Omental fat pad (tissue), 4 donors: ENCODE measurements around the gene INPP5F. TPM values are rescaled to one million over a fixed set of nuclear protein-coding genes. Genes with fewer than 3 reads are reported as not detected.

Experiments
- ATAC-seq: fragments of 150-250 bp; one replicate; pipeline ENCODE4 v1.9.1; 2016; ENCODE audit warnings: mild to moderate bottlenecking, moderate library complexity; ENCODE audit not compliant: low FRiP score
- DNase-seq: peaks from one replicate; pipeline ENCODE4 v3.0.0-alpha.2; 2019; ENCODE audit warnings: low spot score
- total RNA-seq, 4 donors: library from RNA; depleted of rRNA; stranded (reverse); fragments of >200 nt; gene quantifications; one replicate each; pipeline ENCODE4 v1.1.0, GENCODE V29; 2016
- TF ChIP-seq, protein P1 (sequence below), 3 donors: fragments of 450-650 bp; IDR thresholded peaks; one replicate each; pipeline ENCODE4 v1.5.1; 2016 to 2017; ENCODE audit warnings: antibody characterized with exemption in 3 of 3, mild to moderate bottlenecking in 3 of 3, moderate library complexity in 2 of 3

The INPP5F gene
- total RNA-seq, 4 donors from 2014 or later, result 7.8 to 19.8 (median 12.3) TPM

DNA sequence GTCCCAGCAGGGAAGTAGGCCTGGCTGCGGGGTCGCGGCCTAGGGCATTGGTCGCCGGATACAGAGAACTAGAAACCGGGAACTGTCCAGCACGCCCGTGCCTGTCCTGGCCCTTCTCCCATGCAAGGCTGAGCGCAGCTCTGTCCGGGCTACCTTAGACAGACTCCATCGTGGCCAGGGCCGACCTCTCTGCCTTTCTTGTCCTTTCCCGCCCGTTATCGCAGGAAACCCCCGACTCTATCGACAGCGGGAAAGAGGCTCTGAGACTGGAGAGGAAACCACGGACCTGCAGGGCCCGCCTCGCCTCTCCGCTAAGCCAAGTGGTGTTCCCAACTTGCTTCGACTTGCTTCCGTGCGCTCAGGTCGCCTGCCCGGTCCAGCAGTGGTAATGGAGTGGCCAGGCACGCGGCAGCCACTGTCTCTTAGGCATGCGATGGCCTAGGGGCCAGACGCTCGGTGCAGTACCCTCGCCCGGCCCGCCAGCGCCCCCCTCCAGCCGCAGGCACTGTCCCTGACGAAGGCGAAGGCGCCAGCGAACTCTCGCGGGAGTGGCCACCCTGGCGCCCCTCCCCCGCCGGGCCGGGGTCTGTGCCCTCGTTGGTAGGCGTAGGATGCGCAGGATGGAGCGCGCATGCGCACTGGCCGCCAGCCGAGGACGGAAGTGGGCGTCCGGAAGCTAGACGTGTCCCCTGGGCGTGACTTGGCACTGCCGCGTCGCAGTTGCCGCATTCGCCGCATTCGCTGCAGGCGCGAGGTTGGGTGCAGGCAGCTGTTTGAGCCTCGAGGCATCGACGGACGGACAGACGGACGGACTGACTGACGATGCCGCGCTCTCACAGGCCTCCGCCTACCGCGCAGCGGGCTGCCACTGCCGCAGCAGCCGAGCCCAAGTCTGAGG, 92.4 kb downstream of the INPP5F start:
- TF ChIP-seq, protein P1, sequence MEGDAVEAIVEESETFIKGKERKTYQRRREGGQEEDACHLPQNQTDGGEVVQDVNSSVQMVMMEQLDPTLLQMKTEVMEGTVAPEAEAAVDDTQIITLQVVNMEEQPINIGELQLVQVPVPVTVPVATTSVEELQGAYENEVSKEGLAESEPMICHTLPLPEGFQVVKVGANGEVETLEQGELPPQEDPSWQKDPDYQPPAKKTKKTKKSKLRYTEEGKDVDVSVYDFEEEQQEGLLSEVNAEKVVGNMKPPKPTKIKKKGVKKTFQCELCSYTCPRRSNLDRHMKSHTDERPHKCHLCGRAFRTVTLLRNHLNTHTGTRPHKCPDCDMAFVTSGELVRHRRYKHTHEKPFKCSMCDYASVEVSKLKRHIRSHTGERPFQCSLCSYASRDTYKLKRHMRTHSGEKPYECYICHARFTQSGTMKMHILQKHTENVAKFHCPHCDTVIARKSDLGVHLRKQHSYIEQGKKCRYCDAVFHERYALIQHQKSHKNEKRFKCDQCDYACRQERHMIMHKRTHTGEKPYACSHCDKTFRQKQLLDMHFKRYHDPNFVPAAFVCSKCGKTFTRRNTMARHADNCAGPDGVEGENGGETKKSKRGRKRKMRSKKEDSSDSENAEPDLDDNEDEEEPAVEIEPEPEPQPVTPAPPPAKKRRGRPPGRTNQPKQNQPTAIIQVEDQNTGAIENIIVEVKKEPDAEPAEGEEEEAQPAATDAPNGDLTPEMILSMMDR (IDR thresholded peaks at IDR 0.05), result no peak
- ATAC-seq (peak; percentile 71), DNase-seq (peak; percentile 27)

DNA sequence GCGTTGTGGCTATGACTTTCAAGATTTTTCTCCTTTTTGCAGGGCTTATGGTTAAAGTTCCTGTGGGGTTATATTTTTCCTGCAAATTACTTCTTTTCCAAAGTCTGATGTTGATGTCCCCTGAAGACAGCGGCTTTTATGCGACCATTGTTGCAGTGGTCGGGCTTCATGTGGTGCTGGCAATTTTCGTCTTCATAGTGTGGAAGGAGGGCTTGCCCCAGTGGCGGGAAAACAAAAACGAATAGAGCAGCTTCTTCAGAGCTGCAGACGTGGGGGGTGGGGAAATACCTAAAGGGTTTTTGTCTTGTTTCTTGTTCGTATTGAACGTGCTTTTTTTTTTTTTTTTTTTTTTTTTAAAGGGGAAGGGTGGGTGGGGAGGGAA, 93.0 kb downstream of the INPP5F start:
- TF ChIP-seq, protein P1 (IDR thresholded peaks at IDR 0.05), result no peak
- DNase-seq (no peak), ATAC-seq (no peak)

DNA sequence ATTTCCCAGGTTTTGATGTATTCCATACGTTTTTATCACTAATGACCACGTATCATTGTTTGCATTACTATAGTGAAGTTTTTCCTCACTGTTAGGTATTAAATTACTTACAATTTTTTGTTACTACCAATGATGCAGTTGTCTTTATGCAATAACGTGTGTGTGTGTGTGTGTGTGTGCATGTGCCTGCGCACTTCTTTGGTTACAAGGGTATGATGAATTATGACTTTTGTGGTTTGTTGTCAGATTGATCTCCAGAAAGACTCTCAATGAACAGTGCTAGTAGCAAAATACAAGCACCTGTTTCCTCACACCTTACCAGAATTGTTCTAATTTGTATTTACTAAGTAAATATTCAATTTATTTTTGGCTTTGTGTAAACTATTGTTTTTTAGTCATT, 95.3 kb downstream of the INPP5F start:
- TF ChIP-seq, protein P1 (IDR thresholded peaks at IDR 0.05), result no peak
- DNase-seq, result no peak
- ATAC-seq, result no peak

DNA sequence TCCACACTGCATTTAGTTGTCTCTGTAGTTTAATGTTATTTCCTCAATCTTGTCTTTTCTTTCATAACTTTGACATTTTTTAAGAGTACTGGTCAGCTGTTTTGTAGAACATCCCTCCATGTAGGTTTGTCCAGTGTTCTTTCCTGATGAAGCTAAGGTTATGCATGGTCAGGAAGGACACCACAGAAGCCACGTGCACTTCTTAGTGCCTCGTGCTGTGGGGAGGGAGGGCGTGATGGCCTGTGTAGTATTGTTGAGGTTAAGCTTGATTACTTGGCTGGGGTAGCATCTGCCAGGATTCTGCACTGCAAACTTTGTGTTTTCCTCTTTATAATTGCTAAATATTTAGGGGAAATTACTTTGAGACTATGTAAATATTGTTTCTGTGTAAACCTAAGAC, 98.4 kb downstream of the INPP5F start:
- no peak for DNase-seq
- ATAC-seq, result no peak
- TF ChIP-seq, protein P1 (IDR thresholded peaks at IDR 0.05), result no peak

DNA sequence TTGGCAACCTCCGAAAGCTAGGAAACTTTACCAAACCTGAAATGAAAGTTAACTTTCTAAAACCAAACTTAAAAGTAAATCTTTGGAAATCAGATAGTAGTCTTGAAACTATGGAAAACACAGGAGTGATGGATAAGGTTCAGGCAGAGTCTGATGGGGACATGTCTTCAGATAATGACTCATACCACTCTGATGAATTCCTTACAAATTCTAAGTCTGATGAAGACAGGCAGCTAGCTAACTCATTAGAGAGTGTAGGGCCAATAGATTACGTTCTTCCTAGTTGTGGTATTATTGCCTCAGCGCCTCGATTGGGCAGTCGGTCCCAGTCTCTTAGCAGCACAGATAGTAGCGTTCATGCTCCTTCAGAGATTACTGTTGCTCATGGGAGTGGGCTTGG, 100.9 kb downstream of the INPP5F start:
- no peak for DNase-seq
- no peak for ATAC-seq
- TF ChIP-seq, protein P1 (IDR thresholded peaks at IDR 0.05), result no peak

DNA sequence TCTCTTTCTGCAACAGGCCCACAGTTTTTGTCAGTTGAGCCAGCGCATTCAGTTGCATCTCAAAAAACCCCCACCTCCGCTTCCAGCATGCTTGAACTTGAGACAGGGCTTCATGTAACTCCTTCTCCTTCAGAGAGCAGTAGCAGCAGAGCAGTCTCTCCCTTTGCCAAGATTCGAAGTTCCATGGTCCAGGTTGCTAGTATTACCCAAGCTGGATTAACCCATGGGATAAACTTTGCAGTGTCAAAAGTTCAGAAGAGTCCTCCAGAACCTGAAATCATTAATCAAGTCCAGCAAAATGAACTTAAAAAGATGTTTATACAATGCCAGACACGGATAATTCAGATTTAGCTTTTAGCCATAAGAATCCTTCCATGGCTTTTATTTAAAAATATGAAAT, 101.6 kb downstream of the INPP5F start:
- TF ChIP-seq, protein P1 (IDR thresholded peaks at IDR 0.05), result no peak
- ATAC-seq, result no peak

DNA sequence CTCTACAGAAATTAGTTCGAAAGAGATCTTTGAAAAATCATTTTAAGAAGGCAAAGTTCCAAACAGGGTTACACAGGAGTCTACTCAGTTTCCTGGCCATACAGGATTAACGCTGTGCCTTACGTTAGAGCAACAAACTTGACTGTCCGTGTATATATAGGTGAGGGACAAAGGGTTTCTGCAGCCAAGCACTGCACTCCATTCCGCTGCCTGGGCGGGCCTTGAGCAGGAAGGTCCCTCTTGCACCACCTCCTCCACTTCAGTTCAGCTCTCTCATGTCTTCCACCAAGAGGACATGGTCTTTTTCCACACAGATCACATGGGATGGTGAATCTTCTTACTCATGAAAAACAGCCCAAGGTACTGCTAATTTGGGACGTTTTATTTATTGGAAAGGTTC, 103.6 kb downstream of the INPP5F start:
- no peak for DNase-seq

More for the DNA sequence above, 101.6 kb downstream of the INPP5F start:
- DNase-seq, result no peak

More for the DNA sequence above, 103.6 kb downstream of the INPP5F start:
- TF ChIP-seq, protein P1 (IDR thresholded peaks at IDR 0.05), result no peak
- ATAC-seq, result no peak
